ENCODE measurements around the gene POLE. TPM values are rescaled to one million over a fixed set of nuclear protein-coding genes. Genes with fewer than 3 reads are reported as not detected.

POLE gene
- total and polyA plus RNA-seq, 9 of the 15 experiments (the other 6 are each of a cell fraction or from before 2014, with no cell fraction given): 2.4 to 154 (median 49.6) TPM

DNA sequence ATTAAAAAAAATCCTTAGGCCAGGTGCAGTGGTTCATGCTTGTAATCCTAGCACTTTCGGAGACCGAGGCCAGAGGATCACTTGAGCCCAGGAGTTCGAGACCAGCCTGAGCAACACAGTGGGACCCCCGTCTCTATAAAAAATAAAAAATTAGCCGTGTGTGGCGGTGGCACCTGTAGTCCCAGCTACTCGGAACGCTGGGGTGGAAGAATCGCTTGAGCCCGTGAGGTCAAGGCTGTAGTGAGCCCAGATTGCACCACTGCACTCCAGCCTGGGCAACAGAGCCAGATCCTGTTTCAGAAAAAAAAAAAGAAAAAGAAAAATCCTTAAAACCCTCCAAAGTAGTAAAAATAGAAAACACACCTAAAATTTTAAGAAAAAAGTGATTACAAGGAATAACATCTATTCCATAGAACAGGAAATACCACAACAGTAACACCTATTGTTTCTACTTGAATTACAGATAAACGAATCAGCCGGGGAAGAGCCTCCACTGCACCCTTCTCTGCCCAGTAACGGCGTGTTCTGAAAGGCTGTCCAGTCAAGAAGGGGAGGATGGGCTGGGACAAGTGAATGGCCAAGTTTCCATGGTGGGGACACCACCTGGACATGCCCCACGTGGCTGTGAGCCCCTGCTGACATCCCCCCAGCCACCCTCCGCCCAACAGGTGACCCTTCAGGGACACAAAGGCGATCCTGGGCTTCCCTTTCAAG lies 17.8 kb downstream of the POLE start:
- TF ChIP-seq FOXK1 (CRISPR knock-in tag; IDR thresholded peaks at IDR 0.05; ENCODE audit: borderline replicate concordance): no peak
- TF ChIP-seq PHF21A (IDR thresholded peaks at IDR 0.05; ENCODE audit: borderline replicate concordance, low read depth): no peak
- CTCF ChIA-PET (ENCODE audit: low intra/inter-chr PET ratio): no interaction called here

DNA sequence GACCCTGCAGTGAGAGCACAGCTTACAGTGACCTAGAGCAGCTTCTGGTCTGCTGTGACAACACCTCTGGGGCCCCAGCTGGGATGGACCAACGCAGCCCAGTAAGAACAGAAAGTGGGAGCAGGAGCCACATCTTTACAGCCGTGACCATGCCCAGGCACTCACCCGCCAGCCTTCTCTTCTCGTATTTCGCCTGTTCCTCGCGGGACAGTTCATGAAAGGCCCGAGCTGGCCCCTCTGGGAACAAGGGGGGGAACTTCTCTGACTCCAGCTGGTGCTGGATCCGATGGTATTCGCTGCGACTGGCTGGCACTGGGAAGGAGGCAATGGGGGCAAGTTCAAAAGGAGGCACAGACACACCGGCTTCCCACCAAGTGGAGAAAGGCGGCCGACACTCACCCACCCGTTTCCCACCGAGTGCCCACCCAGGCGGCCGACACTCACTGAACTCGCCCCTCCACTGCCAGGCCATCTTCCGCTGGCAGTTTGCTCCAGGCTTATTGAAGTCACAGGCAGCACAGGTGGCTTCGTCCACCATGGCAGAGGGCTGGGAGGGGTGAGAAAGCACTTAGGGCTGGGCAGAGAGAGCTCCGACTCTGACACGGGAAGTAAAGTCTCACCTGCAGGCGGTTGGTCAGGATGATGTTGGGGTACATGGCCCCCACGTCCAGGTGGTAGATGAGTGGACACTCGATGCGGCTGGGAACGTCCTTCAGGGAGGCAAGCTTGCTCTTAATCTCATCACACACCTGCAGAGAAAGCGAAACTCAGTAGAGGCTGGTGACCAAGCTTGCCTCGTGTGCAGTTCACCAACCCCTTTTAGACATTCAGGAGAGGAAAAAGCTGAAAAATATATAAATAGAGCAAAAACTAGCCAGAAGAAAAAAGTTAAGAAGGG lies 18.7 kb downstream of the POLE start:
- H2AFZ ChIP-seq (ENCODE audit: low read depth, low read length): no peak overlapping the region
- no peak overlapping the region for H3K4me2 ChIP-seq (ENCODE audit: insufficient read depth, low read length)
- 97% methylated on average over 26 of the region's 30 CpGs for WGBS (ENCODE audit: insufficient coverage, low coverage, missing lambda C conversion rate)
- intact Hi-C loops (cut with micrococcal nuclease) (no loop called here), in situ Hi-C loops (cut with MboI) (no loop called here)
- no peaks in the 10 kb centered on the region for H3K4me1 ChIP-seq (replicated peaks in 1 of 2; ENCODE audit: control insufficient read depth in 2 of 2, insufficient read depth in 2 of 2, low read length in 2 of 2)
- no peak overlapping the region for H3K27ac ChIP-seq (ENCODE audit: extremely low read depth, low read depth, low read length)
- H4K20me1 ChIP-seq (replicated peaks; ENCODE audit: control insufficient read depth, insufficient read depth, low read length): 0 out of 2 replicates have a peak, but pooled peaks cover 3% of the 10 kb centered on the region
- peaks cover 93% of the 10 kb centered on the region for H3K36me3 ChIP-seq (ENCODE audit: control insufficient read depth, insufficient read depth, low read length)
- TF ChIP-seq ZNF133 (CRISPR knock-in tag; IDR thresholded peaks at IDR 0.05): no peak
- ATAC-seq: no peak
- H3K9ac ChIP-seq (ENCODE audit: insufficient read depth in 1 of 2, low read depth in 2 of 2, low read length in 2 of 2): no peak overlapping the region; a peak in 1 of 4 replicates
- no peaks in the 10 kb centered on the region for H3K9me1 ChIP-seq (ENCODE audit: control insufficient read depth, insufficient read depth, low read length)
- BruUV-seq (replicated peaks): no TSS peak
- no peaks in the 10 kb centered on the region for H3K27me3 ChIP-seq (ENCODE audit: control insufficient read depth in 2 of 2, insufficient read depth in 2 of 2, low read length in 2 of 2)
- ChIA-PET CTCF (ENCODE audit: low intra/inter-chr PET ratio) (no interaction called here), POLR2A (interaction anchor here (1.1 kb wide), 1 partner anchor 9 kb away, joined by 3 read pairs; no protein-coding TSS in a partner anchor)
- no peaks in the 10 kb centered on the region for H3K79me2 ChIP-seq (ENCODE audit: control insufficient read depth, insufficient read depth, low read length)
- no peak for FAIRE-seq
- H3K4me3 ChIP-seq: no peak overlapping the region
- H3K9me3 ChIP-seq (replicated peaks; ENCODE audit: control insufficient read depth, insufficient read depth, low read depth, low read length): no peaks in the 10 kb centered on the region
- DNase-seq (ENCODE audit: extremely low read depth in 1 of 4, low spot score in 3 of 4): no peak

More for the DNA sequence above, 17.8 kb downstream of the POLE start:
- BruUV-seq (replicated peaks): no TSS peak
- H3K4me1 ChIP-seq (replicated peaks in 1 of 2; ENCODE audit: control insufficient read depth in 2 of 2, insufficient read depth in 2 of 2, low read length in 2 of 2): no peaks in the 10 kb centered on the region
- no peaks in the 10 kb centered on the region for H3K79me2 ChIP-seq (ENCODE audit: control insufficient read depth, insufficient read depth, low read length)
- WGBS (ENCODE audit: insufficient coverage, low coverage, missing lambda C conversion rate): 96% methylated on average over 17 of the region's 17 CpGs
- H3K4me2 ChIP-seq (ENCODE audit: insufficient read depth, low read length): no peak overlapping the region
- H4K20me1 ChIP-seq (replicated peaks; ENCODE audit: control insufficient read depth, insufficient read depth, low read length): 0 out of 2 replicates have a peak, but pooled peaks cover 3% of the 10 kb centered on the region
- in situ Hi-C loops (cut with MboI) (no loop called here), intact Hi-C loops (cut with micrococcal nuclease) (no loop called here)
- H2AFZ ChIP-seq (ENCODE audit: low read depth, low read length): no peak overlapping the region
- H3K9ac ChIP-seq (ENCODE audit: insufficient read depth in 1 of 2, low read depth in 2 of 2, low read length in 2 of 2): no peak overlapping the region
- FAIRE-seq: no peak
- no peaks in the 10 kb centered on the region for H3K27me3 ChIP-seq (ENCODE audit: control insufficient read depth in 2 of 2, insufficient read depth in 2 of 2, low read length in 2 of 2)
- DNase-seq (ENCODE audit: extremely low read depth in 1 of 4, low spot score in 3 of 4): no peak
- H3K9me3 ChIP-seq (replicated peaks; ENCODE audit: control insufficient read depth, insufficient read depth, low read depth, low read length): no peaks in the 10 kb centered on the region
- no peak overlapping the region for H3K4me3 ChIP-seq
- no peak for ATAC-seq
- POLR2A ChIA-PET: no interaction called here
- peaks cover 91% of the 10 kb centered on the region for H3K36me3 ChIP-seq (ENCODE audit: control insufficient read depth, insufficient read depth, low read length)
- no peaks in the 10 kb centered on the region for H3K9me1 ChIP-seq (ENCODE audit: control insufficient read depth, insufficient read depth, low read length)
- no peak overlapping the region for H3K27ac ChIP-seq (ENCODE audit: extremely low read depth, low read depth, low read length)
